ENCODE data around the gene SEL1L. TPM values are rescaled to one million over a fixed set of nuclear protein-coding genes. Genes with fewer than 3 reads are reported as not detected.
"Not testable (repeated sequence)": the region's sequence is repeated elsewhere in the genome, so short reads cannot be mapped to it uniquely, and the experiment has no call there.

The SEL1L gene
- polyA plus RNA-seq, 1 donor, result 56.1 TPM

GRCh38 chr14:81435391-81436295, 98.0 kb downstream of the SEL1L start:
- Histone ChIP-seq H3K36me3 (ENCODE audit: control insufficient read depth, insufficient read depth, low read length) (no peaks in the 10 kb centered on the region), H3K4me1 (ENCODE audit: control insufficient read depth, insufficient read depth, low read length) (no peaks in the 10 kb centered on the region), H3K9me3 (ENCODE audit: control insufficient read depth, low read depth, low read length) (no peaks in the 10 kb centered on the region), H3K4me3 (ENCODE audit: low read length) (peak overlapping the region; percentile 65), H3K27ac (ENCODE audit: low read length) (peak overlapping the region; percentile 58), H3K27me3 (ENCODE audit: control insufficient read depth, insufficient read depth, low read length) (peaks cover 18% of the 10 kb centered on the region)
- peak; percentile 43 to 85 for DNase-seq
- no CpG with 5 or more reads among the region's 73 CpGs for WGBS (ENCODE audit: insufficient coverage, low lambda C conversion rate)

DNA sequence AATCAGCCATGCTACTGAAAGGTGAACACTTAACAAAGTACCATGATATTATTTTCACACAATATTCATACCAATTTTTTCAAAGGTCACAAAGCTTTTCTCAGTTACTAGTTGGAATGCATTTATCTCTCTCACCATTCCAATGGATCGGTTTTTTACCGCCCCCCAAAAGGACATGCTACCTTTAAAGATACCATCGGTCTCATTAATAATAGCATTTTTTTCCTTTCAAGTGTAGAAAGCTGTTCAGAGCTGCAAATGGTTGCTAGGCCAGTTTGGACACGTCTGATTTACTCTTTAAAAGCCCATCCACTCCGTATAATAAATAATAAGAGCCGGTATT, 98.6 kb downstream of the SEL1L start:
- WGBS (ENCODE audit: insufficient coverage, low lambda C conversion rate), result 0% methylated on average over 2 of the region's 6 CpGs
- peaks cover 18% of the 10 kb centered on the region for H3K27me3 ChIP-seq (ENCODE audit: control insufficient read depth, insufficient read depth, low read length)
- H3K9me3 ChIP-seq (ENCODE audit: control insufficient read depth, low read depth, low read length), result no peaks in the 10 kb centered on the region
- H3K27ac ChIP-seq (ENCODE audit: low read length), result peak overlapping the region; percentile 58
- DNase-seq, result no peak
- H3K4me1 ChIP-seq (ENCODE audit: control insufficient read depth, insufficient read depth, low read length), result no peaks in the 10 kb centered on the region
- peak overlapping the region; percentile 65 for H3K4me3 ChIP-seq (ENCODE audit: low read length)
- H3K36me3 ChIP-seq (ENCODE audit: control insufficient read depth, insufficient read depth, low read length), result no peaks in the 10 kb centered on the region

DNA sequence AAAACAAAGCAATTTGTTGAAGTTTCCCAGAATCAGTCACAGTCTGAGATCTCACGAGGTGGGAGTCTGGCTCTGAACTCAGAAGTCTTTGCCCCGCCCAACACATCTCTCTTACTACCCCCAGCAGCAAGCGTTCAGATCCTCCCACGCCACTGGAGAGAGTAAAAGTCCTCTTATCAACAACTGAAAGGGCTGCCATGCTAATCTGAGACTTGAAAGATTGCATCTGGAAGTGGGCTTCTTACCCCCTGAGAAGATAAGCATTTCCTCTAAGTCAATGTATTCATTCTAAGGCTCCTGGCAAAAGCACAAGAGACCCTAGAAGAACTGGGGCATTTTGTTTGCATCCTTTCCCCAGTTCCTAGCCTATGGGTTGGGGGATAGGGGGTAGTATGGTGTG, 99.4 kb downstream of the SEL1L start:
- no peak overlapping the region for H3K27ac ChIP-seq (ENCODE audit: low read length)

DNA sequence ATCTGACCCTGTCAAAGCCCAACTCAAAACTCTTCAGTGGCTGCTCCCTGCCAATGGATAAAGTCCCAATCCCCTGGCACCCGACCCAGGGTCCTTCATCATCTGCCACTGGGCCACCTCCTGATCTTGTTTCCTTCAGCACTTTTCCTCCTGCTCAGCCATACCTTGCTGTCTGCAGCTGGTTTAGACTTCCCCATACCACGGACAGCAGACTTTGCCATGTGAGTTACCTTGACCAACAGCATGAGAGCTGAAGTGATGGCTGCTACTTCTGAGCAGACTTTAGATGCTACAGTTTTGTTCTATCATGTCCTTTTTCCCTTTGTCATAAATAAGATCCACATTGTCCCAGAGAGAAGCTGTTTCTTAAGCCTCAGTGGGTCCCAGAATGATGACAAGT, 100.3 kb downstream of the SEL1L start:
- WGBS (ENCODE audit: insufficient coverage, low lambda C conversion rate), result no CpG with 5 or more reads among the region's 2 CpGs
- H3K27me3 ChIP-seq (ENCODE audit: control insufficient read depth, insufficient read depth, low read length), result peaks cover 18% of the 10 kb centered on the region
- no peaks in the 10 kb centered on the region for H3K9me3 ChIP-seq (ENCODE audit: control insufficient read depth, low read depth, low read length)
- no peaks in the 10 kb centered on the region for H3K36me3 ChIP-seq (ENCODE audit: control insufficient read depth, insufficient read depth, low read length)
- no peaks in the 10 kb centered on the region for H3K4me1 ChIP-seq (ENCODE audit: control insufficient read depth, insufficient read depth, low read length)
- DNase-seq, result no peak
- H3K4me3 ChIP-seq (ENCODE audit: low read length), result no peak overlapping the region
- H3K27ac ChIP-seq (ENCODE audit: low read length), result no peak overlapping the region

More for the DNA sequence above, 99.4 kb downstream of the SEL1L start:
- WGBS (ENCODE audit: insufficient coverage, low lambda C conversion rate), result no CpG with 5 or more reads among the region's 4 CpGs
- Histone ChIP-seq H3K27me3 (ENCODE audit: control insufficient read depth, insufficient read depth, low read length) (peaks cover 18% of the 10 kb centered on the region), H3K9me3 (ENCODE audit: control insufficient read depth, low read depth, low read length) (no peaks in the 10 kb centered on the region), H3K36me3 (ENCODE audit: control insufficient read depth, insufficient read depth, low read length) (no peaks in the 10 kb centered on the region), H3K4me1 (ENCODE audit: control insufficient read depth, insufficient read depth, low read length) (no peaks in the 10 kb centered on the region), H3K4me3 (ENCODE audit: low read length) (no peak overlapping the region)
- no peak for DNase-seq

DNA sequence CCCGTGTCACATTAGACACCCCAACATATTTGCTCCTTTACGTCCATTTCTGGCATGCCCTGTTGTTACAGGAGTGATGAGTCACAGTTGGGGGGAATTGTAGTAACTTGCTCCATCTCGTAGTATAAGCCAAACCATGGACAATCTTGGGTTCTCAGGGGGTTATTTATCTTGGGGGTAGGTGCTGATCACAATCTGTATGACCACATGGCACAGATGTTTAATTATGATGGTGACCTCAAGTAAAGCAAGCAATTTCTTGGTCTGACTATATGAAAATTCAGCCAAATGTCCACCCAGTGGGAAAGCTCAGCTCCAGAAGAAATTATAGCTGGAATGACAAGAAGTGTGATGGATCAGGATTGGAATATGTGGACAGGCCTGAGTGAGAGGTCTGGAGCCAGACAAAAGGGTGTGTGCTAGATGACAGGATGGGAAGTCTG, 101.4 kb downstream of the SEL1L start:
- Histone ChIP-seq H3K9me3 (ENCODE audit: control insufficient read depth, low read depth, low read length) (no peaks in the 10 kb centered on the region), H3K4me3 (ENCODE audit: low read length) (no peak overlapping the region), H3K36me3 (ENCODE audit: control insufficient read depth, insufficient read depth, low read length) (no peaks in the 10 kb centered on the region), H3K27ac (ENCODE audit: low read length) (no peak overlapping the region), H3K4me1 (ENCODE audit: control insufficient read depth, insufficient read depth, low read length) (no peaks in the 10 kb centered on the region), H3K27me3 (ENCODE audit: control insufficient read depth, insufficient read depth, low read length) (peaks cover 18% of the 10 kb centered on the region)
- WGBS (ENCODE audit: insufficient coverage, low lambda C conversion rate), result no CpG with 5 or more reads among the region's 3 CpGs
- no peak for DNase-seq

- no peaks in the 10 kb centered on the region for H3K9me3 ChIP-seq (ENCODE audit: control insufficient read depth, low read depth, low read length)
- no peaks in the 10 kb centered on the region for H3K4me1 ChIP-seq (ENCODE audit: control insufficient read depth, insufficient read depth, low read length)
- no peak for DNase-seq
- no CpG with 5 or more reads among the region's 5 CpGs for WGBS (ENCODE audit: insufficient coverage, low lambda C conversion rate)
- peaks cover 9% of the 10 kb centered on the region for H3K27me3 ChIP-seq (ENCODE audit: control insufficient read depth, insufficient read depth, low read length)
- H3K4me3 ChIP-seq (ENCODE audit: low read length), result no peak overlapping the region
- H3K27ac ChIP-seq (ENCODE audit: low read length), result no peak overlapping the region
- no peaks in the 10 kb centered on the region for H3K36me3 ChIP-seq (ENCODE audit: control insufficient read depth, insufficient read depth, low read length)
Measured at GRCh38 chr14:81430235-81430634, 103.4 kb downstream of the SEL1L start.

- not testable (repeated sequence) for H3K27ac ChIP-seq (ENCODE audit: low read length); H3K9me3 ChIP-seq (ENCODE audit: control insufficient read depth, low read depth, low read length); H3K27me3 ChIP-seq (ENCODE audit: control insufficient read depth, insufficient read depth, low read length); DNase-seq; H3K4me1 ChIP-seq (ENCODE audit: control insufficient read depth, insufficient read depth, low read length); H3K4me3 ChIP-seq (ENCODE audit: low read length); H3K36me3 ChIP-seq (ENCODE audit: control insufficient read depth, insufficient read depth, low read length)
- WGBS (ENCODE audit: insufficient coverage, low lambda C conversion rate), result no CpG with 5 or more reads among the region's 11 CpGs
Measured at GRCh38 chr14:81429749-81430148, 103.9 kb downstream of the SEL1L start.

DNA sequence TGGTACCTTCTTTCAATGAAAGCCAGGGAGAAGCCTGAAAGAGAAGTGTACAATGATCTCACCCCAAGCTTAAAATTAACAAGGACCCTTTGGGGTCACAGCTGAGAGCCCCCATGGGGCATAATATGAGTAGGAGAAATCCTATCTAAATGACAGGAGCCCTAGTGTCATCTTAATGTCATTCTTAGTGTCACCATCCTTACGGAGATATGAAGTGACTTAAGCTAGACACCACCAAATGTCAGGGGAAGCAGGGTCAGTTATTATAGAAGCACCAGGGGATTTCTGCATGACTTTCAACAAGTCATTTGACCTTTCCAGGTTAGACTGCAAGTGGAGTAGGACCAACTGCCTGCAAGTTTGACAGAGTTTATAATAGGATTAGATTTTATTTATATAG, 104.6 kb downstream of the SEL1L start:
- no CpG with 5 or more reads among the region's 1 CpG for WGBS (ENCODE audit: insufficient coverage, low lambda C conversion rate)
- H3K27ac ChIP-seq (ENCODE audit: low read length), result no peak overlapping the region
- H3K36me3 ChIP-seq (ENCODE audit: control insufficient read depth, insufficient read depth, low read length), result no peaks in the 10 kb centered on the region
- H3K4me3 ChIP-seq (ENCODE audit: low read length), result no peak overlapping the region
- H3K27me3 ChIP-seq (ENCODE audit: control insufficient read depth, insufficient read depth, low read length), result peaks cover 2% of the 10 kb centered on the region
- H3K4me1 ChIP-seq (ENCODE audit: control insufficient read depth, insufficient read depth, low read length), result no peaks in the 10 kb centered on the region
- H3K9me3 ChIP-seq (ENCODE audit: control insufficient read depth, low read depth, low read length), result no peaks in the 10 kb centered on the region
- DNase-seq, result no peak

DNA sequence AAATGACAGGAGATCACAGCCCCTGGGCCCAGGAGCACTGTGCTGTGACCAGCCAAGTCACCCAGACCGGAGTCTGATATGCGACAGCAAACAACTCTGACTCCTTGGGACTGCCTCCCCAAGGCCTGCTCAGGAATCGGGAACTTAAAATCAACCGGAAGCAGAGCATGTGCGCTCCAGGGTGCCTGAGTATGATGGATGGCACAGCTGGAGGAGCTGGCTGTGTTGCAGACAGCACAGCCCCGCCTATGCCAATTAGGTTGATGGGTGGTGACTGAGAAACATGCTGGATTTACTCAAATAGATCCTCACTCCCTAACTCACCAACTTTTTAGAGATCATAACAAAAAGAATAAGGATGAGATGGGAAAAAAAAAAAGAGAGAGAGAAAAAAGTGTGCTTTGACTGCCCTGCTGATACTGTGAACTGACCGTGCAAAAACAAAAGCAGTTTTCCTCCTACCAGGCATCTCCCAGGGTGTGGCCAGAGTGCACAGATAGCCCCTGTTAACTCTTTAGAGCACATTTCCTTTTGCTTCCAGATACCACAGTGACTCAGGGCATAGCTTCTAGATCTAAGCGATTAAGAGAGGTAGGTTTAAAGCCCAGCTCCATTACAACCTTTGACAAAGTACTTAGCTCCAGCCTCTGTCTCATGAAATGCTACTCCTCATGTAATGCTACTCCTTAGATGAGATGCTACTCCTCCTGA, 106.2 kb downstream of the SEL1L start:
- H3K27ac ChIP-seq (ENCODE audit: low read length), result no peak overlapping the region
- H3K4me1 ChIP-seq (ENCODE audit: control insufficient read depth, insufficient read depth, low read length), result no peaks in the 10 kb centered on the region
- no CpG with 5 or more reads among the region's 8 CpGs for WGBS (ENCODE audit: insufficient coverage, low lambda C conversion rate)
- H3K4me3 ChIP-seq (ENCODE audit: low read length), result no peak overlapping the region
- peak in 1 of 2 donors; percentile 17 for DNase-seq
- no peaks in the 10 kb centered on the region for H3K36me3 ChIP-seq (ENCODE audit: control insufficient read depth, insufficient read depth, low read length)
- H3K27me3 ChIP-seq (ENCODE audit: control insufficient read depth, insufficient read depth, low read length), result no peaks in the 10 kb centered on the region
- H3K9me3 ChIP-seq (ENCODE audit: control insufficient read depth, low read depth, low read length), result no peaks in the 10 kb centered on the region

DNA sequence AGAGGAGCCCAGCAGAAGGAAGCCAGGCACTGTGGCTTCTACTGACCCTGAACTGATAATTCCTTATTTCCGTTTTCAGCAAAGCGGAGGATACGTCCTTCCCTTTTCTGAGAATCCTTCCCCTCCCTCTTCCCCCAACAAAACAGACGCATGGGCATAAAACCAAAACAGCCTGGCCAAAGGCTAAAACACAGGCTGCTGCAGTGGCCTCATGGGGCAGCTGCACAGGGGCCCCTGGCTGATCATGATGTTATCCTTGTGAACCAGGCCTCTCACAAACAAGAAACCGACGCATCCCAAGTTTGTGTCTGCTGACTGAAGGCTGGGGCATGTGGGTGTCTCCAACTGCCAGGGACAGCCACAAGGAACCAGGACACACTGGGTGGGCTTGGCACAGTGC, 110.1 kb downstream of the SEL1L start:
- Histone ChIP-seq H3K27ac (ENCODE audit: low read length) (no peak overlapping the region), H3K4me3 (ENCODE audit: low read length) (no peak overlapping the region), H3K36me3 (ENCODE audit: control insufficient read depth, insufficient read depth, low read length) (no peaks in the 10 kb centered on the region), H3K9me3 (ENCODE audit: control insufficient read depth, low read depth, low read length) (no peaks in the 10 kb centered on the region), H3K27me3 (ENCODE audit: control insufficient read depth, insufficient read depth, low read length) (no peaks in the 10 kb centered on the region), H3K4me1 (ENCODE audit: control insufficient read depth, insufficient read depth, low read length) (no peaks in the 10 kb centered on the region)
- WGBS (ENCODE audit: insufficient coverage, low lambda C conversion rate), result no CpG with 5 or more reads among the region's 6 CpGs
- no peak for DNase-seq
